Mesendoderm (in vitro differentiated cells): ENCODE data around the gene PHLDA2.
A peak's percentile ranks its signal among the peaks of the same experiment; 100 is the strongest.

ENCODE experiments used
- DNase-seq: peaks from one replicate; pipeline ENCODE4 v3.0.0; 2013
- H2AK5ac ChIP-seq: 2 replicates; pipeline ENCODE4 v1.6.1; 2013; ENCODE audit warnings: low read length, inconsistent platforms
- H2BK120ac ChIP-seq: 2 replicates; pipeline ENCODE4 v1.6.1; 2013; ENCODE audit warnings: low read depth, mild to moderate bottlenecking, low read length, moderate library complexity, mixed read lengths
- H2BK15ac ChIP-seq: replicated peaks from 2 replicates; pipeline ENCODE4 v1.6.1; 2013; ENCODE audit warnings: low read depth, mild to moderate bottlenecking, moderate library complexity
- H2BK5ac ChIP-seq: 2 replicates; pipeline ENCODE4 v1.6.1; 2013; ENCODE audit warnings: low read length, inconsistent platforms
- H3K18ac ChIP-seq: 2 replicates; pipeline ENCODE4 v1.6.1; 2013; ENCODE audit warnings: mild to moderate bottlenecking, low read length, mixed read lengths
- H3K23ac ChIP-seq: one replicate; pipeline ENCODE4 v1.6.1; 2013; ENCODE audit warnings: low read length
- H3K27ac ChIP-seq: 2 replicates; pipeline ENCODE4 v1.5.1; 2013; ENCODE audit warnings: low read depth, mild to moderate bottlenecking, inconsistent platforms, low read length, moderate library complexity
- H3K27me3 ChIP-seq: 2 replicates; pipeline ENCODE4 v1.6.1; 2013; ENCODE audit warnings: low read length, control low read depth, mild to moderate bottlenecking, inconsistent platforms; ENCODE audit not compliant: insufficient read depth, poor library complexity
- H3K36me3 ChIP-seq: 2 replicates; pipeline ENCODE4 v1.6.1; 2013; ENCODE audit warnings: low read length, inconsistent platforms; ENCODE audit not compliant: control insufficient read depth, insufficient read depth
- H3K4ac ChIP-seq: one replicate; pipeline ENCODE4 v1.6.1; 2013; ENCODE audit warnings: low read depth, mild to moderate bottlenecking, low read length, moderate library complexity
- H3K4me1 ChIP-seq: 2 replicates; pipeline ENCODE4 v1.6.1; 2013; ENCODE audit warnings: low read depth, low read length, inconsistent platforms; ENCODE audit not compliant: control insufficient read depth
- H3K4me2 ChIP-seq: 2 replicates; pipeline ENCODE4 v1.6.1; 2013; ENCODE audit warnings: low read length
- H3K4me3 ChIP-seq: 2 replicates; pipeline ENCODE4 v1.5.1; 2013; ENCODE audit warnings: mild to moderate bottlenecking, low read length
- H3K56ac ChIP-seq: one replicate; pipeline ENCODE4 v1.6.1; 2013; ENCODE audit warnings: low read length
- H3K79me1 ChIP-seq: 2 replicates; pipeline ENCODE4 v1.6.1; 2013; ENCODE audit warnings: low read length, inconsistent platforms
- H3K79me2 ChIP-seq: 2 replicates; pipeline ENCODE4 v1.6.1; 2013; ENCODE audit warnings: mild to moderate bottlenecking, low read length; ENCODE audit not compliant: control insufficient read depth, insufficient read depth
- H3K9ac ChIP-seq: 2 replicates; pipeline ENCODE4 v1.6.1; 2013; ENCODE audit warnings: low read length, inconsistent platforms
- H4K5ac ChIP-seq: one replicate; pipeline ENCODE4 v1.6.1; 2013; ENCODE audit warnings: low read length
- H4K8ac ChIP-seq: one replicate; pipeline ENCODE4 v1.6.1; 2013; ENCODE audit warnings: low read depth, mild to moderate bottlenecking, control low read depth, low read length, moderate library complexity
- WGBS: extraction: QIAGEN DNeasy Blood & Tissue Kit; methylation state at CpG from one replicate; pipeline ENCODE4 v1.1.7; 2013; ENCODE audit warnings: low lambda C conversion rate, missing lambda C conversion rate; ENCODE audit not compliant: insufficient coverage; ENCODE audit errors: extremely low coverage; 5-methylcytosine and 5-hydroxymethylcytosine counted together

The PHLDA2 gene

GRCh38 chr11:2912498-2912897 is 16.7 kb downstream of the PHLDA2 start:
- H3K56ac ChIP-seq = no peak overlapping the region
- H2BK120ac ChIP-seq = no peak overlapping the region
- no peak overlapping the region for H2BK5ac ChIP-seq
- no peaks in the 10 kb centered on the region for H3K79me2 ChIP-seq
- H4K8ac ChIP-seq = no peak overlapping the region
- H3K79me1 ChIP-seq = no peaks in the 10 kb centered on the region
- H3K4ac ChIP-seq = no peak overlapping the region
- no peak overlapping the region for H3K18ac ChIP-seq
- no peak overlapping the region for H3K4me2 ChIP-seq
- no peaks in the 10 kb centered on the region for H3K4me1 ChIP-seq
- WGBS = no CpG with 5 or more reads among the region's 5 CpGs
- H3K4me3 ChIP-seq = no peak overlapping the region
- no peak overlapping the region for H3K27ac ChIP-seq
- H3K9ac ChIP-seq = no peak overlapping the region
- no peak overlapping the region for H2BK15ac ChIP-seq
- H3K23ac ChIP-seq = no peak overlapping the region
- H2AK5ac ChIP-seq = no peak overlapping the region
- no peaks in the 10 kb centered on the region for H3K27me3 ChIP-seq
- H4K5ac ChIP-seq = no peak overlapping the region
- peak; percentile 92 for DNase-seq
- no peaks in the 10 kb centered on the region for H3K36me3 ChIP-seq

GRCh38 chr11:2911785-2912391 is 17.3 kb downstream of the PHLDA2 start:
- H3K4me1 ChIP-seq = no peaks in the 10 kb centered on the region
- DNase-seq = no peak
- no peak overlapping the region for H2AK5ac ChIP-seq
- no CpG with 5 or more reads among the region's 12 CpGs for WGBS
- H3K4me2 ChIP-seq = no peak overlapping the region
- H3K23ac ChIP-seq = no peak overlapping the region
- no peak overlapping the region for H2BK15ac ChIP-seq
- H3K9ac ChIP-seq = no peak overlapping the region
- no peak overlapping the region for H4K8ac ChIP-seq
- no peak overlapping the region for H3K27ac ChIP-seq
- no peak overlapping the region for H3K4ac ChIP-seq
- no peaks in the 10 kb centered on the region for H3K27me3 ChIP-seq
- H4K5ac ChIP-seq = no peak overlapping the region
- H3K18ac ChIP-seq = no peak overlapping the region
- no peaks in the 10 kb centered on the region for H3K79me2 ChIP-seq
- peak overlapping the region; percentile 17 for H3K56ac ChIP-seq
- H3K4me3 ChIP-seq = no peak overlapping the region
- H2BK5ac ChIP-seq = no peak overlapping the region
- H3K36me3 ChIP-seq = no peaks in the 10 kb centered on the region
- no peak overlapping the region for H2BK120ac ChIP-seq
- H3K79me1 ChIP-seq = no peaks in the 10 kb centered on the region

- Histone ChIP-seq H3K56ac (no peak overlapping the region), H3K27ac (no peak overlapping the region), H3K4ac (no peak overlapping the region), H3K4me1 (no peaks in the 10 kb centered on the region), H2AK5ac (no peak overlapping the region), H3K79me1 (no peaks in the 10 kb centered on the region), H3K27me3 (no peaks in the 10 kb centered on the region), H2BK15ac (no peak overlapping the region), H3K4me2 (no peak overlapping the region), H4K5ac (no peak overlapping the region), H3K9ac (no peak overlapping the region), H3K36me3 (no peaks in the 10 kb centered on the region), H2BK120ac (no peak overlapping the region), H3K18ac (no peak overlapping the region), H4K8ac (no peak overlapping the region), H2BK5ac (no peak overlapping the region), H3K4me3 (no peak overlapping the region), H3K79me2 (no peaks in the 10 kb centered on the region), H3K23ac (no peak overlapping the region)
- WGBS = no CpG with 5 or more reads among the region's 18 CpGs
- DNase-seq = no peak
Measured at GRCh38 chr11:2911088-2911784, 18.0 kb downstream of the PHLDA2 start.

GRCh38 chr11:2910401-2910955 is 18.7 kb downstream of the PHLDA2 start:
- no peak overlapping the region for H3K4me3 ChIP-seq

GRCh38 chr11:2909133-2909902 is 19.9 kb downstream of the PHLDA2 start:
- Histone ChIP-seq H3K56ac (no peak overlapping the region), H3K36me3 (no peaks in the 10 kb centered on the region), H2BK120ac (no peak overlapping the region), H3K79me1 (no peaks in the 10 kb centered on the region), H3K79me2 (no peaks in the 10 kb centered on the region), H4K5ac (no peak overlapping the region), H3K4me2 (no peak overlapping the region), H3K23ac (no peak overlapping the region), H2BK5ac (no peak overlapping the region), H3K4me3 (no peak overlapping the region), H2BK15ac (no peak overlapping the region), H4K8ac (no peak overlapping the region), H2AK5ac (no peak overlapping the region), H3K27ac (no peak overlapping the region), H3K4me1 (no peaks in the 10 kb centered on the region), H3K18ac (no peak overlapping the region), H3K4ac (no peak overlapping the region), H3K9ac (no peak overlapping the region), H3K27me3 (no peaks in the 10 kb centered on the region)
- no peak for DNase-seq
- WGBS = no CpG with 5 or more reads among the region's 78 CpGs

More at GRCh38 chr11:2910401-2910955, 18.7 kb downstream of the PHLDA2 start:
- H3K36me3 ChIP-seq = no peaks in the 10 kb centered on the region
- H3K27me3 ChIP-seq = no peaks in the 10 kb centered on the region
- no peak overlapping the region for H3K27ac ChIP-seq
- no peak overlapping the region for H2BK120ac ChIP-seq
- no peak for DNase-seq
- H4K5ac ChIP-seq = no peak overlapping the region
- no peaks in the 10 kb centered on the region for H3K4me1 ChIP-seq
- H2BK5ac ChIP-seq = no peak overlapping the region
- no peak overlapping the region for H3K56ac ChIP-seq
- no peak overlapping the region for H3K23ac ChIP-seq
- no peak overlapping the region for H2AK5ac ChIP-seq
- H3K79me1 ChIP-seq = no peaks in the 10 kb centered on the region
- H4K8ac ChIP-seq = no peak overlapping the region
- H3K79me2 ChIP-seq = no peaks in the 10 kb centered on the region
- no CpG with 5 or more reads among the region's 13 CpGs for WGBS
- H2BK15ac ChIP-seq = no peak overlapping the region
- no peak overlapping the region for H3K4ac ChIP-seq
- no peak overlapping the region for H3K9ac ChIP-seq
- H3K4me2 ChIP-seq = no peak overlapping the region
- no peak overlapping the region for H3K18ac ChIP-seq
